ENCODE data around the gene GYG2.

Gene GYG2

GRCh38 chrX:2854918-2855317 is 26.2 kb downstream of the GYG2 start:
- no peak for TF ChIP-seq MAX (IDR thresholded peaks at IDR 0.05; ENCODE audit: low read depth, low read length)
- TF ChIP-seq, protein P1, sequence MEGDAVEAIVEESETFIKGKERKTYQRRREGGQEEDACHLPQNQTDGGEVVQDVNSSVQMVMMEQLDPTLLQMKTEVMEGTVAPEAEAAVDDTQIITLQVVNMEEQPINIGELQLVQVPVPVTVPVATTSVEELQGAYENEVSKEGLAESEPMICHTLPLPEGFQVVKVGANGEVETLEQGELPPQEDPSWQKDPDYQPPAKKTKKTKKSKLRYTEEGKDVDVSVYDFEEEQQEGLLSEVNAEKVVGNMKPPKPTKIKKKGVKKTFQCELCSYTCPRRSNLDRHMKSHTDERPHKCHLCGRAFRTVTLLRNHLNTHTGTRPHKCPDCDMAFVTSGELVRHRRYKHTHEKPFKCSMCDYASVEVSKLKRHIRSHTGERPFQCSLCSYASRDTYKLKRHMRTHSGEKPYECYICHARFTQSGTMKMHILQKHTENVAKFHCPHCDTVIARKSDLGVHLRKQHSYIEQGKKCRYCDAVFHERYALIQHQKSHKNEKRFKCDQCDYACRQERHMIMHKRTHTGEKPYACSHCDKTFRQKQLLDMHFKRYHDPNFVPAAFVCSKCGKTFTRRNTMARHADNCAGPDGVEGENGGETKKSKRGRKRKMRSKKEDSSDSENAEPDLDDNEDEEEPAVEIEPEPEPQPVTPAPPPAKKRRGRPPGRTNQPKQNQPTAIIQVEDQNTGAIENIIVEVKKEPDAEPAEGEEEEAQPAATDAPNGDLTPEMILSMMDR (IDR thresholded peaks at IDR 0.05; ENCODE audit: low read depth, low read length), result no peak
- no peak for TF ChIP-seq MYC (IDR thresholded peaks at IDR 0.05; ENCODE audit: low read depth, low read length)
- TF ChIP-seq POLR2A (IDR thresholded peaks at IDR 0.05; ENCODE audit: extremely low read depth, insufficient read length), result no peak
- DNase-seq (ENCODE audit: low read depth), result no peak
- H3K4me3 ChIP-seq (ENCODE audit: low read depth, low read length), result no peak overlapping the region

DNA sequence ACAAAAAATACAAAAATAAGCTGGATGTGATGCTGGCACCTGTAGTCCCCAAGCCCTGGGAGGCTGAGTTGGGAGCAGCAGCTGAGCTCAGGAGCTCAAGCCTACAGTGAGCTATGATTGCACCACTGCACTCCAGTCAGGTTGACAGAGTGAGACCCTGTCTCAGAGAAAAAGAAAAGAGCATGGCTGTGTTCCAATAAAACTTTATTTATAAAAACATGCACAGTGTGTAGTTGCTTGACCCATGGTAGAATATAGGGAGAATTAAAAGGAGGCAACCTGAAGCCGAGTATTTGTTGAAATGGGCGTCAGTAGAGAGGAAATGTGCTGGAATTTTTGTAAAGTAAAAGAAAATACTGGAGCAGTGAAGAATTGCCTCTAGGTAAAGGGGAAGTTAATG is 27.0 kb downstream of the GYG2 start:
- H3K4me3 ChIP-seq (ENCODE audit: low read depth, low read length), result no peak overlapping the region
- TF ChIP-seq MAX (IDR thresholded peaks at IDR 0.05; ENCODE audit: low read depth, low read length), result no peak
- TF ChIP-seq, protein P1 (IDR thresholded peaks at IDR 0.05; ENCODE audit: low read depth, low read length), result no peak
- TF ChIP-seq MYC (IDR thresholded peaks at IDR 0.05; ENCODE audit: low read depth, low read length), result no peak
- no peak for TF ChIP-seq POLR2A (IDR thresholded peaks at IDR 0.05; ENCODE audit: extremely low read depth, insufficient read length)
- DNase-seq (ENCODE audit: low read depth), result no peak

DNA sequence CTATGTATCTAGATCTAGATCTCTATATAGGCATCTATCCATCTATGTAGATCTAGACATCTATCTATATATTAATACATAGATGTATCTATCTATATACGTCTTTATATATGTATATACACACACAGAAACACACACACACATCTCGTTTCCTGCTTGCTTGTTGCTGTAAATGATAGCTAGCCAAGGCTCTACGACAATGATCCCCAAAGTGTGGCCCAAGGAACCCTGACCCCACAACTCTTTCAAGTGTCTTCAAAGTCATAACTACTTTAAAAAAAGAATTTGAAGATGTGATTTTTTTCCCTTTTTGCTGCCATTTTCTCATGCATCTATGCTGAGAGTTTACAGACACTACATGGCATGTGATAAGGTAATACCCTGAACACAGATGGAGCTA is 28.8 kb downstream of the GYG2 start:
- no peak for DNase-seq (ENCODE audit: low read depth)
- no peak overlapping the region for H3K4me3 ChIP-seq (ENCODE audit: low read depth, low read length)
- TF ChIP-seq MYC (IDR thresholded peaks at IDR 0.05; ENCODE audit: low read depth, low read length) (no peak), POLR2A (IDR thresholded peaks at IDR 0.05; ENCODE audit: extremely low read depth, insufficient read length) (no peak), MAX (IDR thresholded peaks at IDR 0.05; ENCODE audit: low read depth, low read length) (no peak)
- TF ChIP-seq, protein P1 (IDR thresholded peaks at IDR 0.05; ENCODE audit: low read depth, low read length), result no peak

GRCh38 chrX:2859197-2859797 is 30.6 kb downstream of the GYG2 start:
- TF ChIP-seq MYC (IDR thresholded peaks at IDR 0.05; ENCODE audit: low read depth, low read length) (no peak), MAX (IDR thresholded peaks at IDR 0.05; ENCODE audit: low read depth, low read length) (no peak), POLR2A (IDR thresholded peaks at IDR 0.05; ENCODE audit: extremely low read depth, insufficient read length) (no peak)
- TF ChIP-seq, protein P1 (IDR thresholded peaks at IDR 0.05; ENCODE audit: low read depth, low read length), result no peak
- DNase-seq (ENCODE audit: low read depth), result no peak
- no peak overlapping the region for H3K4me3 ChIP-seq (ENCODE audit: low read depth, low read length)

GRCh38 chrX:2862404-2862803 is 33.7 kb downstream of the GYG2 start:
- no peak for DNase-seq (ENCODE audit: low read depth)
- TF ChIP-seq MAX (IDR thresholded peaks at IDR 0.05; ENCODE audit: low read depth, low read length) (no peak), POLR2A (IDR thresholded peaks at IDR 0.05; ENCODE audit: extremely low read depth, insufficient read length) (no peak), MYC (IDR thresholded peaks at IDR 0.05; ENCODE audit: low read depth, low read length) (no peak)
- TF ChIP-seq, protein P1 (IDR thresholded peaks at IDR 0.05; ENCODE audit: low read depth, low read length), result no peak
- H3K4me3 ChIP-seq (ENCODE audit: low read depth, low read length), result no peak overlapping the region
